Endothelial cell of umbilical vein (primary cell): ENCODE measurements around the gene AFF1. TPM values are rescaled to one million over a fixed set of nuclear protein-coding genes. Genes with fewer than 3 reads are reported as not detected.

ENCODE experiments used
- BruUV-seq: library from RNA; stranded (reverse); fragments of 400-500 nt; replicated peaks from 2 replicates; lab custom pipeline; 2021; lab: Mats Ljungman, UMichigan
- CTCF ChIA-PET: fragments of 300-600, 350-600 bp; sonication (Branson Sonifier 250); formaldehyde crosslinking; loops from one replicate; lab custom pipeline; 2021; ENCODE audit warnings: antibody characterized with exemption, inconsistent platforms; lab: Charles Lee
- POLR2A ChIA-PET: fragments of 300-600, 350-600 bp; sonication (Branson Sonifier 250); formaldehyde crosslinking; loops from one replicate; lab custom pipeline; 2021; ENCODE audit warnings: antibody characterized with exemption, inconsistent platforms; lab: Charles Lee
- DNase-seq: peaks from one replicate; pipeline ENCODE4 v3.0.0-alpha.2; 2011; ENCODE audit warnings: low read depth, low spot score
- FAIRE-seq: peaks from 2 replicates; lab custom pipeline; 2011; peaks lifted over from hg19 to GRCh38; lab: Jason Lieb, UNC
- H2AFZ ChIP-seq: 2 replicates; pipeline ENCODE4 v1.6.0; 2012; ENCODE audit warnings: low read depth, low read length, control low read depth, inconsistent platforms
- H3K27ac ChIP-seq: 2 replicates; pipeline ENCODE4 v1.5.1; 2011; ENCODE audit warnings: low read depth, mild to moderate bottlenecking, control low read depth, low read length, moderate library complexity; ENCODE audit not compliant: insufficient read depth
- H3K27me3 ChIP-seq, 2 experiments: 2 replicates each; pipeline versions ENCODE4 v1.6.0 to v1.6.1; 2011; ENCODE audit warnings: low read length in 2 of 2, mixed read lengths in 1 of 2; ENCODE audit not compliant: control insufficient read depth in 2 of 2, insufficient read depth in 2 of 2
- H3K36me3 ChIP-seq, 2 experiments: 2 replicates in 1 of 2; 3 replicates in 1 of 2; pipeline ENCODE4 v1.5.1; 2011; ENCODE audit warnings: low read length in 2 of 2, mild to moderate bottlenecking in 1 of 2, moderate library complexity in 1 of 2; ENCODE audit not compliant: control insufficient read depth in 2 of 2, insufficient read depth in 2 of 2; ENCODE audit errors: extremely low read depth in 1 of 2
- H3K4me1 ChIP-seq: 3 replicates; pipeline ENCODE4 v1.5.1; 2011; ENCODE audit warnings: mild to moderate bottlenecking, low read length; ENCODE audit not compliant: control insufficient read depth, insufficient read depth; ENCODE audit errors: extremely low read depth
- H3K4me2 ChIP-seq: 2 replicates; pipeline ENCODE4 v1.6.1; 2011; ENCODE audit warnings: low read length, control low read depth, mixed read lengths; ENCODE audit not compliant: insufficient read depth
- H3K4me3 ChIP-seq, 3 experiments: fragments of 200-600 bp in 1 of 3; sonication (generic), shearing (Covaris generic) in 1 of 3; replicated peaks in 1 of 3; 2 replicates each; pipeline ENCODE4 v1.5.1; 2011 to 2016; ENCODE audit warnings: control low read depth in 3 of 3, low read length in 3 of 3, mild to moderate bottlenecking in 2 of 3, inconsistent platforms in 1 of 3, low read depth in 1 of 3, moderate library complexity in 1 of 3; ENCODE audit not compliant: insufficient read depth in 1 of 3
- H3K79me2 ChIP-seq: 2 replicates; pipeline ENCODE4 v1.6.0; 2012; ENCODE audit warnings: low read length, inconsistent platforms; ENCODE audit not compliant: control insufficient read depth, insufficient read depth
- H3K9ac ChIP-seq: replicated peaks from 2 replicates; pipeline ENCODE3; 2011; ENCODE audit warnings: low read length, control low read depth; ENCODE audit not compliant: insufficient read depth; ENCODE audit errors: extremely low read depth
- H3K9me1 ChIP-seq: replicated peaks from 3 replicates; pipeline ENCODE4 v1.6.0; 2011; ENCODE audit warnings: mild to moderate bottlenecking, low read length; ENCODE audit not compliant: control insufficient read depth, insufficient read depth; ENCODE audit errors: extremely low read depth
- H3K9me3 ChIP-seq: replicated peaks from 2 replicates; pipeline ENCODE4 v1.5.1; 2012; ENCODE audit warnings: low read length, inconsistent platforms; ENCODE audit not compliant: control insufficient read depth, insufficient read depth
- H4K20me1 ChIP-seq: replicated peaks from 2 replicates; pipeline ENCODE3; 2011; ENCODE audit warnings: mild to moderate bottlenecking, low read length; ENCODE audit not compliant: control insufficient read depth, insufficient read depth; ENCODE audit errors: extremely low read depth
- EZH2 ChIP-seq: IDR thresholded peaks from 2 replicates; pipeline ENCODE4 v1.6.1; 2012; ENCODE audit warnings: borderline replicate concordance, low read depth, mild to moderate bottlenecking, moderate library complexity, low read length, inconsistent platforms; ENCODE audit not compliant: severe bottlenecking
- FOS ChIP-seq: IDR thresholded peaks from 2 replicates; pipeline ENCODE4 v1.6.1; 2011; ENCODE audit warnings: mild to moderate bottlenecking, low read length, moderate library complexity, borderline replicate concordance; ENCODE audit not compliant: insufficient read depth
- GATA2 ChIP-seq: IDR thresholded peaks from 2 replicates; pipeline ENCODE4 v1.7.0; 2011; ENCODE audit warnings: low read depth, mild to moderate bottlenecking, moderate library complexity, mixed read lengths, low read length; ENCODE audit not compliant: insufficient read length, insufficient read depth
- JUN ChIP-seq: IDR thresholded peaks from 2 replicates; pipeline ENCODE4 v1.6.1; 2011; ENCODE audit warnings: borderline replicate concordance, low read depth; ENCODE audit not compliant: insufficient read length, insufficient read depth
- MYC ChIP-seq: IDR thresholded peaks from one replicate; pipeline ENCODE4 v1.6.1; 2011; ENCODE audit warnings: mild to moderate bottlenecking, low read depth, low read length
- POLR2A ChIP-seq: IDR thresholded peaks from 2 replicates; pipeline ENCODE4 v1.6.1; 2012; ENCODE audit warnings: low read depth, mild to moderate bottlenecking, control low read depth, low read length
- POLR2AphosphoS5 ChIP-seq: IDR thresholded peaks from 2 replicates; pipeline ENCODE4 v1.6.1; 2012; ENCODE audit warnings: low read depth, mild to moderate bottlenecking, control low read depth, low read length, moderate library complexity; ENCODE audit not compliant: insufficient read depth
- dilution Hi-C: fragments of 300-500 bp; cut with MboI; formaldehyde crosslinking; loops from one replicate; pipeline ENCODE4 v1.15.0; 2019; ENCODE audit warnings: low sequenced_read_pairs; ENCODE audit not compliant: extremely low pct_ligation_motif_present
- intact Hi-C: fragments of 100-400 bp; cut with micrococcal nuclease; formaldehyde crosslinking; loops from one replicate; pipeline ENCODE4 v1.10.0; 2022
- polyA plus RNA-seq, 4 experiments: library from polyadenylated mRNA; depleted of rRNA in 3 of 4; stranded (reverse) in 3 of 4; unstranded in 1 of 4; fragments of >200 nt; gene quantifications; 2 replicates each; pipeline versions ENCODE4 v1.2.1 to v1.2.3, GENCODE V29; 2011 to 2012; ENCODE audit warnings: missing spikeins in 1 of 4
- total RNA-seq: library from RNA; stranded (reverse); gene quantifications from 2 replicates; pipeline ENCODE4 v1.2.3, GENCODE V29; 2021
- TF ChIP-seq, protein P1 (sequence below), 2 donors: IDR thresholded peaks; 1 replicate in 1 of 2; 2 replicates in 1 of 2; pipeline ENCODE4 v1.5.1; 2011; ENCODE audit warnings: low read length in 2 of 2, mild to moderate bottlenecking in 2 of 2, moderate library complexity in 2 of 2, control low read depth in 1 of 2, inconsistent platforms in 1 of 2, low read depth in 1 of 2; ENCODE audit not compliant: insufficient read depth in 1 of 2; ENCODE audit errors: extremely low read depth in 1 of 2
- TF ChIP-seq, protein P2 (sequence below): IDR thresholded peaks from 2 replicates; pipeline ENCODE4 v1.6.1; 2011; ENCODE audit not compliant: insufficient read depth, insufficient read length

Gene AFF1
- total and polyA plus RNA-seq, 2 donors (not counting 3 experiments of a cell fraction or from before 2014, with no cell fraction given), result 26.2 to 106 TPM

DNA sequence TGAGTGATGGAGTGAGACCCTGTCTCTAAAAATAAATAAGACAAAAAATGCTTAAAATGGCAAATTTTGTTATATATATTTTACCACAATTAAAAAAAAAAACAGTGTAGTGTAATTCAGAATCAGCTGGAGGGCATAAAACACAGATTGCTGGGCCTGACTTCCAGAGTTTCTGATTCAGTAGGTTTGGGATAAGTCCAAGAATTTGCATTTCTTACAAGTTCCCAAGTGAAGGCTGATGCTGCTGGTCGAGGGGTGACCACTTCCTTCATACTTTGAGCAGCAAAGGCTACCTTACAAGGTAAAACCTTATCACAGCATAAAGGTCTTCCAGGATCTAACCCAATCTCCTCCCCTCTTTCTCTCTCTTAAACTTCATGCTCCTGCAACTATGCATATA is 244.9 kb downstream of the AFF1 start:
- POLR2A ChIA-PET, result no interaction called here

More for the DNA sequence above, 244.9 kb downstream of the AFF1 start:
- DNase-seq (no peak), FAIRE-seq (no peak)
- H2AFZ ChIP-seq, result no peak overlapping the region
- H3K4me3 ChIP-seq, result no peak overlapping the region
- H3K9me3 ChIP-seq, result no peaks in the 10 kb centered on the region
- dilution Hi-C loops, result no loop called here
- no peaks in the 10 kb centered on the region for H4K20me1 ChIP-seq
- no peak overlapping the region for H3K27ac ChIP-seq
- no peaks in the 10 kb centered on the region for H3K27me3 ChIP-seq
- H3K9ac ChIP-seq, result no peak overlapping the region
- H3K9me1 ChIP-seq, result no peaks in the 10 kb centered on the region
- intact Hi-C loops, result no loop called here
- no peaks in the 10 kb centered on the region for H3K36me3 ChIP-seq
- no peak overlapping the region for H3K4me2 ChIP-seq
- CTCF ChIA-PET, result interaction anchor here (1.0 kb wide), 1 partner anchor 29 kb away, joined by 3 read pairs; no protein-coding TSS in a partner anchor
- no TSS peak for BruUV-seq
- no peaks in the 10 kb centered on the region for H3K4me1 ChIP-seq
- no peaks in the 10 kb centered on the region for H3K79me2 ChIP-seq
- TF ChIP-seq FOS (no peak), POLR2AphosphoS5 (no peak), GATA2 (no peak), MYC (no peak), POLR2A (no peak), EZH2 (no peak), JUN (no peak)
- TF ChIP-seq, protein P1, sequence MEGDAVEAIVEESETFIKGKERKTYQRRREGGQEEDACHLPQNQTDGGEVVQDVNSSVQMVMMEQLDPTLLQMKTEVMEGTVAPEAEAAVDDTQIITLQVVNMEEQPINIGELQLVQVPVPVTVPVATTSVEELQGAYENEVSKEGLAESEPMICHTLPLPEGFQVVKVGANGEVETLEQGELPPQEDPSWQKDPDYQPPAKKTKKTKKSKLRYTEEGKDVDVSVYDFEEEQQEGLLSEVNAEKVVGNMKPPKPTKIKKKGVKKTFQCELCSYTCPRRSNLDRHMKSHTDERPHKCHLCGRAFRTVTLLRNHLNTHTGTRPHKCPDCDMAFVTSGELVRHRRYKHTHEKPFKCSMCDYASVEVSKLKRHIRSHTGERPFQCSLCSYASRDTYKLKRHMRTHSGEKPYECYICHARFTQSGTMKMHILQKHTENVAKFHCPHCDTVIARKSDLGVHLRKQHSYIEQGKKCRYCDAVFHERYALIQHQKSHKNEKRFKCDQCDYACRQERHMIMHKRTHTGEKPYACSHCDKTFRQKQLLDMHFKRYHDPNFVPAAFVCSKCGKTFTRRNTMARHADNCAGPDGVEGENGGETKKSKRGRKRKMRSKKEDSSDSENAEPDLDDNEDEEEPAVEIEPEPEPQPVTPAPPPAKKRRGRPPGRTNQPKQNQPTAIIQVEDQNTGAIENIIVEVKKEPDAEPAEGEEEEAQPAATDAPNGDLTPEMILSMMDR (IDR thresholded peaks at IDR 0.05; ENCODE audit: extremely low read depth in 1 of 2, insufficient read depth in 1 of 2, low read depth in 1 of 2, low read length in 2 of 2), result no peak
- TF ChIP-seq, protein P2, sequence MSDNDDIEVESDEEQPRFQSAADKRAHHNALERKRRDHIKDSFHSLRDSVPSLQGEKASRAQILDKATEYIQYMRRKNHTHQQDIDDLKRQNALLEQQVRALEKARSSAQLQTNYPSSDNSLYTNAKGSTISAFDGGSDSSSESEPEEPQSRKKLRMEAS, result no peak
